Neural progenitor cell (in vitro differentiated cells): ENCODE measurements around the gene RFX3.

Experiments used
- CTCF ChIP-seq: fragments of 200-600 bp; sonication (generic); IDR thresholded peaks from 2 replicates; pipeline ENCODE4 v1.5.1; 2017; ENCODE audit warnings: antibody characterized with exemption, mild to moderate bottlenecking
- EZH2 ChIP-seq: fragments of 200-600 bp; sonication (generic); IDR thresholded peaks from 2 replicates; pipeline ENCODE4 v1.6.1; 2017; ENCODE audit warnings: antibody characterized with exemption, mild to moderate bottlenecking, moderate library complexity
- EZH2phosphoT487 ChIP-seq: fragments of 200-600 bp; sonication (generic); IDR thresholded peaks from 2 replicates; pipeline ENCODE4 v1.6.1; 2017; ENCODE audit warnings: antibody characterized with exemption

- TF ChIP-seq EZH2phosphoT487 (no peak), EZH2 (no peak), CTCF (peak; percentile 68)
Measured at GRCh38 chr9:3441197-3441816, 84.5 kb downstream of the RFX3 start.
